ENCODE results near the gene THSD8.

DNA sequence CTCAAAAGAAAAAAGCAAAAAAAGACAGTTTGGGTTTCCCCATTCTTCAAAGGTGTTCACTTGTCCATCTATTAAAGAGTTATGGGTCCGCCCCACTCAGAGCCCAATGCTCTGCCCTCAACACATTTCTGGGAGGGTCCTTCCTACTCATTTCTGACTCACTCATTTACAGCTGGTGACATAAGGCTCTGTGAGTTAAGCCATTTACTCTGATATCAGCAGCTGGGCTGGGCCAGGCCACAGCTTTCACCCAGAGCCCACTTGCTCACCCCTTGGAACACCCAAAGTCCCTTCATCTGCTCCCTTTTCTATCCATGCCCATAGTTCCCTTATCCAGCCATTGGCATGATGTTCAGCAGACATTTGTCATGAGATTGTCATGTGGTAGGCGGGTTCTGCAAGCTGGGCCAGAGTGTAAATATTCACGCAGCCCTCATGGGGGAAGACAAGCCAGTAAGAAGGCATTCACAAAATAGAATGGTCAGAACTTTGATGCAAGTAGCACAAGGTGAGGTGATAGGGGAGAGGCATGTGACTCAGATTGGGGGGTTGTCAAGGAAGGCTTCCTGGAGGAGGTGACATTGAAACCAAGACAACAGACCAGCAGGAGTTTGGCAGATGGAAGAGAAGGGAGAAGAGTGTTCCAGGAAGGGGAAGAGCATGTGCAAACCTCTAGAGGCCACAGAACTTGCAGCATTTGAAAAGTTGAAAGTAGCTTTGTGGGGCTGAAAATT lies 42.3 kb downstream of the THSD8 start:
- TF ChIP-seq, protein P1, sequence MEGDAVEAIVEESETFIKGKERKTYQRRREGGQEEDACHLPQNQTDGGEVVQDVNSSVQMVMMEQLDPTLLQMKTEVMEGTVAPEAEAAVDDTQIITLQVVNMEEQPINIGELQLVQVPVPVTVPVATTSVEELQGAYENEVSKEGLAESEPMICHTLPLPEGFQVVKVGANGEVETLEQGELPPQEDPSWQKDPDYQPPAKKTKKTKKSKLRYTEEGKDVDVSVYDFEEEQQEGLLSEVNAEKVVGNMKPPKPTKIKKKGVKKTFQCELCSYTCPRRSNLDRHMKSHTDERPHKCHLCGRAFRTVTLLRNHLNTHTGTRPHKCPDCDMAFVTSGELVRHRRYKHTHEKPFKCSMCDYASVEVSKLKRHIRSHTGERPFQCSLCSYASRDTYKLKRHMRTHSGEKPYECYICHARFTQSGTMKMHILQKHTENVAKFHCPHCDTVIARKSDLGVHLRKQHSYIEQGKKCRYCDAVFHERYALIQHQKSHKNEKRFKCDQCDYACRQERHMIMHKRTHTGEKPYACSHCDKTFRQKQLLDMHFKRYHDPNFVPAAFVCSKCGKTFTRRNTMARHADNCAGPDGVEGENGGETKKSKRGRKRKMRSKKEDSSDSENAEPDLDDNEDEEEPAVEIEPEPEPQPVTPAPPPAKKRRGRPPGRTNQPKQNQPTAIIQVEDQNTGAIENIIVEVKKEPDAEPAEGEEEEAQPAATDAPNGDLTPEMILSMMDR (IDR thresholded peaks at IDR 0.05; ENCODE audit: poor library complexity) = no peak
- TF ChIP-seq EZH2 (IDR thresholded peaks at IDR 0.05; ENCODE audit: borderline replicate concordance) (no peak), EZH2phosphoT487 (IDR thresholded peaks at IDR 0.05; ENCODE audit: low read depth, severe bottlenecking, unreplicated experiment) (no peak)
